Lung (tissue), 12 donors: Measurements from ENCODE around the gene DNAH17. TPM values are rescaled to one million over a fixed set of nuclear protein-coding genes. Genes with fewer than 3 reads are reported as not detected.
A peak's percentile ranks its signal among the peaks of the same experiment; 100 is the strongest.

Experiments used
- ATAC-seq: fragments of 200-7000 bp; cut with Tn5 transposase; one replicate; pipeline ENCODE4 v1.9.1; 2020; ENCODE audit warnings: moderate number of reproducible peaks; ENCODE audit not compliant: insufficient read depth, low FRiP score
- DNase-seq, 3 donors: peaks; one replicate each; pipeline ENCODE4 v3.0.0-alpha.2; 2013 to 2017
- H3K27ac ChIP-seq, 2 donors: one replicate each; pipeline ENCODE4 v1.5.1; 2013; ENCODE audit warnings: mild to moderate bottlenecking in 2 of 2, moderate library complexity in 2 of 2, control low read depth in 1 of 2, inconsistent platforms in 1 of 2, low read depth in 1 of 2, low read length in 1 of 2
- H3K27me3 ChIP-seq, 3 donors: one replicate each; pipeline ENCODE4 v1.5.1; 2013; ENCODE audit warnings: low read length in 2 of 3; ENCODE audit not compliant: control insufficient read depth in 3 of 3, insufficient read depth in 3 of 3
- H3K36me3 ChIP-seq, 4 donors: one replicate each; pipeline ENCODE4 v1.5.1; 2013; ENCODE audit warnings: low read length in 4 of 4, mild to moderate bottlenecking in 1 of 4, moderate library complexity in 1 of 4; ENCODE audit not compliant: control insufficient read depth in 4 of 4, insufficient read depth in 4 of 4
- H3K4me1 ChIP-seq, 5 donors: one replicate each; pipeline ENCODE4 v1.5.1; 2013; ENCODE audit warnings: low read length in 5 of 5, mild to moderate bottlenecking in 2 of 5, moderate library complexity in 1 of 5; ENCODE audit not compliant: control insufficient read depth in 5 of 5, insufficient read depth in 5 of 5
- H3K4me3 ChIP-seq: one replicate; pipeline ENCODE4 v1.5.1; 2013; ENCODE audit warnings: mild to moderate bottlenecking, control low read depth, moderate library complexity
- H3K9ac ChIP-seq, 2 donors: one replicate each; pipeline ENCODE4 v1.5.1; 2013; ENCODE audit warnings: low read length in 2 of 2, control low read depth in 1 of 2; ENCODE audit not compliant: insufficient read depth in 1 of 2
- H3K9me3 ChIP-seq, 4 donors: one replicate each; pipeline ENCODE4 v1.5.1; 2013; ENCODE audit warnings: low read length in 3 of 4, mild to moderate bottlenecking in 1 of 4, moderate library complexity in 1 of 4; ENCODE audit not compliant: control insufficient read depth in 4 of 4, insufficient read depth in 3 of 4
- WGBS, 2 donors: extraction: QIAGEN DNeasy Blood & Tissue Kit; methylation state at CpG; one replicate each; pipeline ENCODE4 v1.1.7; 2013; 5-methylcytosine and 5-hydroxymethylcytosine counted together
- polyA plus RNA-seq, 2 donors: library from polyadenylated mRNA; stranded (reverse); fragments of 200-250 nt; gene quantifications; one replicate each; pipeline ENCODE4 v1.2.1, GENCODE V29; 2013
- total RNA-seq, 2 donors: library from RNA; depleted of rRNA in 1 of 2; stranded (reverse); fragments of >200 nt in 1 of 2; gene quantifications; one replicate each; pipeline ENCODE4 v1.2.1, GENCODE V29; 2014 to 2021
- TF ChIP-seq, protein P1 (sequence below): IDR thresholded peaks from 2 replicates; pipeline ENCODE4 v1.5.1; 2012; ENCODE audit warnings: mild to moderate bottlenecking; ENCODE audit errors: control extremely low read depth, extremely low read depth
- donor health status: control.
- donor health status: control.
- donor health status: Bipolar disorder and iron deficiency.
- donor health status: healthy.
- donor health status: DM: yes; HTN: yes; CAD: no.

The DNAH17 gene
- total and polyA plus RNA-seq, 4 donors, result 0.44 to 1.6 (median 1.2) TPM

DNA sequence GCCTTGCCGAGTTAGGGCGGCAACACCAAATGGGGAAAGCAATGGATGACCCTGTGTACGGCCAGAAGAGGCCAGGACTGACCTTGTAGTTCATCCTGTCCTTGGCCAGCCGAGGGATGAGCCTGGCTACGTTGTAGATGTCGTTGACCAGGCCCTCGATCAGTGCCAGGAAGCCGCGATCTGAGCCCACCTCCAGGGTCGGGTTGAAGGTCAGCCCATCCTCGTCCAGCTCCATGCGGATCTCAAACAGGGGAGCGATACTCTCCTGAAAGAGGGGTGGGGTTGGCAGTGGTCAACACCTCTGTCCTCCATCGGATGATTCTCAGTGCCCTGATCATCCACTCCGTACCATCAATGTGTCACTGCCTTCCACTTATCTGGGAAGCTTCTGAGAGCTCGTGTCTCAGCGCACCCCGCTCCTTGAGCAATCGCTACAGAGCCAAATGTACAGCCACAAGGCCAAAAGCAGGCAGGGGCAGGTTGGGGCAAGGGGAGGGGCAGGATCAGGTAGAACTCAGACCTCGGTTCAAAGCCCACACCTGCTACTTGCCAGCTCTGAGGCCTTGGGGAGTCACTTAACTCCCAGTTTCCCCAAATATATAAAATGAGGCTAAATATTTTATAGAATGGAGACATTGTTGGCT is 39.9 kb downstream of the DNAH17 start:
- DNase-seq, result no peak
- H3K36me3 ChIP-seq, result no peaks in the 10 kb centered on the region
- TF ChIP-seq, protein P1, sequence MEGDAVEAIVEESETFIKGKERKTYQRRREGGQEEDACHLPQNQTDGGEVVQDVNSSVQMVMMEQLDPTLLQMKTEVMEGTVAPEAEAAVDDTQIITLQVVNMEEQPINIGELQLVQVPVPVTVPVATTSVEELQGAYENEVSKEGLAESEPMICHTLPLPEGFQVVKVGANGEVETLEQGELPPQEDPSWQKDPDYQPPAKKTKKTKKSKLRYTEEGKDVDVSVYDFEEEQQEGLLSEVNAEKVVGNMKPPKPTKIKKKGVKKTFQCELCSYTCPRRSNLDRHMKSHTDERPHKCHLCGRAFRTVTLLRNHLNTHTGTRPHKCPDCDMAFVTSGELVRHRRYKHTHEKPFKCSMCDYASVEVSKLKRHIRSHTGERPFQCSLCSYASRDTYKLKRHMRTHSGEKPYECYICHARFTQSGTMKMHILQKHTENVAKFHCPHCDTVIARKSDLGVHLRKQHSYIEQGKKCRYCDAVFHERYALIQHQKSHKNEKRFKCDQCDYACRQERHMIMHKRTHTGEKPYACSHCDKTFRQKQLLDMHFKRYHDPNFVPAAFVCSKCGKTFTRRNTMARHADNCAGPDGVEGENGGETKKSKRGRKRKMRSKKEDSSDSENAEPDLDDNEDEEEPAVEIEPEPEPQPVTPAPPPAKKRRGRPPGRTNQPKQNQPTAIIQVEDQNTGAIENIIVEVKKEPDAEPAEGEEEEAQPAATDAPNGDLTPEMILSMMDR, result no peak

DNA sequence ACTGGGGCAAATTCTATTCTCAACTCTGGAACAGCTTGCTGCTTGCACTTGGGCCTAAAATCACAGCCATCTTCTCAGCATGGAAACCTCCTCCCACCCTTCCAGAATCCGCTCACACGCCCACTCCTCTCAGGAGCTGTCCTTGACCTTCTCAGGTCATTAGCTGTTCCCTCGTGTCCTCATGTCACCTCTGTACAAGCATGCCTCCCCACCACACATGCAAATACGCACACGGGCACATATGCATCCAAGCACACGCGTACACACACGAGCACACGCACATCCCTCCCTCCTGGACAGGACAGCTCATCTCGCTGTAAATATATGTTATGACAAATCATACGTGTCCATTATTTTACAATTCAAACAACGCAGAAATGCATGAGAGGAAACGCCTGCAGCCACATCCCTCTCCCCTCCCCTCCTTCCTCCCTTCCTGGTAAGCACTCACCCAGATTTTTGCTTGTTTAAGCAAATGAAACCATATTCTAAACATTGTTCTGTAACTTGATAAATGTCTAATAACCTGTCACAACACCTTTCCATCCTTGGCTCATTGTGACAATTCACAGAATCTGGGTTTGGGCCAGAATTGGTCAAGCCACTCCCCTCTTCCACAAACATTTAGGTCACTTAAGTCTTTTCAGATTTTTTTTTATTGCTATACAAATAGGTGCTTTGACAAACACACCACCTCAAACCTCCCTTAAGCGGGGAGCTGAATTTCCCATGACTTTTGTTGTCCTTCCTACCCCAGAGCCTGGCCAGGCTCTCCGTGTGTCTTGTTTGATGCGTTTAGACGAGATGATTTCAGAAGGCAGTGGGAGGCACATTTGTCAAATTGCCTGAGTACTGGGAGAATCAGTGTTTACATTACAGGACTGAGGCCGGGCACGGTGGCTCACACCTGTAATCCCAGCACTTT is 41.7 kb downstream of the DNAH17 start:
- Histone ChIP-seq H3K36me3 (no peaks in the 10 kb centered on the region), H3K27me3 (no peaks in the 10 kb centered on the region), H3K4me3 (no peak overlapping the region), H3K9ac (no peak overlapping the region), H3K4me1 (peaks cover 0 to 11% (median 6%) of the 10 kb centered on the region in 5 donors), H3K27ac (peak overlapping the region in 1 of 2 donors; percentile 64), H3K9me3 (no peaks in the 10 kb centered on the region)
- peak in 2 of 3 donors; percentile 38 to 53 for DNase-seq
- ATAC-seq, result no peak
- 32 to 54% methylated on average over 19 of the region's 19 CpGs for whole genome bisulfite sequencing, 2 donors
- TF ChIP-seq, protein P1, result no peak

More for the DNA sequence above, 39.9 kb downstream of the DNAH17 start:
- Histone ChIP-seq H3K4me1 (peaks cover 0 to 11% (median 6%) of the 10 kb centered on the region in 5 donors), H3K4me3 (no peak overlapping the region), H3K27ac (no peak overlapping the region), H3K9ac (no peak overlapping the region), H3K27me3 (no peaks in the 10 kb centered on the region), H3K9me3 (no peaks in the 10 kb centered on the region)
- ATAC-seq, result no peak
- WGBS, 2 donors, result 96 to 97% methylated on average over 20 of the region's 20 CpGs

DNA sequence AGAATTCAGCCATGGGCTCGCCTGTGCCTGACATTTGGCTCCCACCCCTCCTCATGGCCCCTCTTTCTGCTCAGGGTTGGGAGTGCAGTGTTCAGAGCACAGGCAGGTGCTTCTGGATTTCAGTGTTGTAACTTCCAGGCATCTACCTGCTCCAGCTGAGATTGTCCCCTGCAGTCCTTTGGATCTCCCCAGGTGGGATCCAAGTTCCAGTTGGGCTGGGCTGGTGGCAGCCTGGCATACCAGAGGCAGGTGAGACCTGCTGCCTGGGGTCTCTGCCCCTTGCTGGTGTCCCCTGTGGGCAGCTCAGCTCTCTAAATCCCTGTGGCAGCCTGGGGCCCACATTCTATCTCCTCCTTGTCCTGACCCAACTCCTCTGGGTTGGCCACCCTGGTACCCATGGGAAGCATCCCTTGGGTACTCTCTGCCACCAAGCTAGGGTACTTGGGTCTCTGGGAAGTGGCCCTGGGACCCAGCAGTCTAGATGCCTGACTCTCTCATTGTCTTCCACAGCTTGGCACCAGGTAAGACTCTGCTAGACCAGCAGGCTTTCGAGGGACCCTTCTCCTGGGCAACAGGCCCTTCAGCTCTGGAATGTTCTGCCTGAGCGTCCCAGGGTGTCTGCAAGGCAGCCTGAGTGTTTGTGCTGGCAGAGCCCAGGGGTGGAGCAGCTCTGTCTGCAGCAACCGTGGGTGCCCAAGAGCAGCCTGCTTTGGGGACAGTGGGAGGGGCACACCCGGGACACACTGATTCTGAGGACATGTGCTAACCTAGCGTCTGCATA is 42.5 kb downstream of the DNAH17 start:
- TF ChIP-seq, protein P1, result no peak
- DNase-seq, result peak in 2 of 3 donors; percentile 23 to 35
- no peaks in the 10 kb centered on the region for H3K36me3 ChIP-seq

More for the DNA sequence above, 42.5 kb downstream of the DNAH17 start:
- Histone ChIP-seq H3K27ac (peak overlapping the region in 1 of 2 donors; percentile 62), H3K9me3 (no peaks in the 10 kb centered on the region), H3K27me3 (no peaks in the 10 kb centered on the region), H3K9ac (no peak overlapping the region), H3K4me3 (no peak overlapping the region), H3K4me1 (peaks cover 0 to 15% (median 6%) of the 10 kb centered on the region in 5 donors)
- WGBS, 2 donors, result 54 to 78% methylated on average over 6 of the region's 6 CpGs
- ATAC-seq, result peak; percentile 65
